ENCODE measurements around the gene OSTF1. TPM values are rescaled to one million over a fixed set of nuclear protein-coding genes. Genes with fewer than 3 reads are reported as not detected.

OSTF1 gene
- total RNA-seq, 1 experiment from 2014 or later, result 58.4 TPM

DNA sequence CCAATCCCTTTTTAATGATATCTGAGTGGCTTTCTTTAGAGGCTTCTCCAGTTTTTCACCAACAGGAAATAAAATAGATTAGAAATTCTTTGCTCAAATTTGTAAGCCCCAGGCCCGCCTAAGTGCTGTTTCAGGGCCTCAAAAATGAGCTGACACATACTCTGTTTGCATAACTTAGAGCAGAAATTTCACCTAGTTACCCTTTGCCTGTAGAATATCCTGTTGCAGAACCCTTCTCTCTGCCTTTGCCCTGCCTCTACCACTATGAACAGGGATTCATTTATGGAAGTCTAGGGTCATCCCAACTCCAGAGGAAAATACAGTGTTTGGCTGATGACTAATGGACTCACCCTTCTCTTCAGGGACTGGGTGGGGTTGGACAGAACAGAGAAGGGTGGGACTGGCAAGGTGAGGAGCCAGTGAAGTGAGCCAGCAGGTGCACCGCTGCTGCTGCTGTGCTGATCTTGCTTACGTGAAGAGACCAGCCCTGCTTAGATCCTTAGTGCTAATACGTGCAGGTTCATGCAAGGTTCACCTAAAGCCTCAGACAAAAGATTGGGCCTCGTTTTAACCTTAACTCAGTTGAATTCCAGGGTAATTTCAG lies 22.8 kb downstream of the OSTF1 start:
- peaks cover 53% of the 10 kb centered on the region for H3K79me2 ChIP-seq (ENCODE audit: low read depth)
- peaks cover 33% of the 10 kb centered on the region for H3K4me1 ChIP-seq (replicated peaks; ENCODE audit: insufficient read depth)
- no TSS peak for BruUV-seq (replicated peaks)
- H3K9me3 ChIP-seq (ENCODE audit: insufficient read depth, low read depth), result no peaks in the 10 kb centered on the region
- DNase-seq, result peak; percentile 75 to 84
- H3K36me3 ChIP-seq (ENCODE audit: low read depth), result no peaks in the 10 kb centered on the region
- no peaks in the 10 kb centered on the region for H4K20me1 ChIP-seq (ENCODE audit: insufficient read depth)
- H3K4me2 ChIP-seq, result peak overlapping the region; percentile 77
- no peaks in the 10 kb centered on the region for H3K27me3 ChIP-seq (ENCODE audit: insufficient read depth, low read depth)
- H3F3A ChIP-seq (ENCODE audit: insufficient read depth, low read depth), result peaks cover 31% of the 10 kb centered on the region
- H2AFZ ChIP-seq, result peak overlapping the region; percentile 41; the same call in 1 of the 2 replicates
- TF ChIP-seq EZH2 (IDR thresholded peaks at IDR 0.05; ENCODE audit: low read depth) (no peak), CTCF (conservative IDR thresholded peaks at IDR 0.05) (no peak)
- H3K4me3 ChIP-seq, result peak overlapping the region; percentile 38; the same call in 1 of the 2 replicates
- POLR2A ChIA-PET (ENCODE audit: unreplicated experiment), result interaction anchor here (0.7 kb wide), 1 partner anchor 1210 kb away, joined by 3 read pairs; no protein-coding TSS in a partner anchor
- H3K9me2 ChIP-seq (ENCODE audit: insufficient read depth), result no peaks in the 10 kb centered on the region; the same call in 1 of the 2 replicates
- intact Hi-C loops (cut with micrococcal nuclease; ENCODE audit: unreplicated experiment), result loop anchor here (2.0 kb wide), 1 partner anchor 22 kb away; the partner anchor contains the start of genes NMRK1 and OSTF1
- H3K27ac ChIP-seq, result peak overlapping the region; percentile 93
- CTCF ChIA-PET, result interaction anchor here (0.5 kb wide), 1 partner anchor 1259 kb away, joined by 4 read pairs; no protein-coding TSS in a partner anchor

- H3K4me1 ChIP-seq (replicated peaks; ENCODE audit: insufficient read depth), result peaks cover 33% of the 10 kb centered on the region
- no peak for DNase-seq
- H3K27me3 ChIP-seq (ENCODE audit: insufficient read depth, low read depth), result no peaks in the 10 kb centered on the region
- H3K9me3 ChIP-seq (ENCODE audit: insufficient read depth, low read depth), result no peaks in the 10 kb centered on the region
- intact Hi-C loops (cut with micrococcal nuclease; ENCODE audit: unreplicated experiment), result no loop called here
- H3K4me3 ChIP-seq, result no peak overlapping the region
- H3K79me2 ChIP-seq (ENCODE audit: low read depth), result peaks cover 42% of the 10 kb centered on the region
- BruUV-seq (replicated peaks), result no TSS peak
- H2AFZ ChIP-seq, result no peak overlapping the region
- H3F3A ChIP-seq (ENCODE audit: insufficient read depth, low read depth), result peaks cover 31% of the 10 kb centered on the region
- no peaks in the 10 kb centered on the region; the same call in 1 of the 2 replicates for H4K20me1 ChIP-seq (ENCODE audit: insufficient read depth)
- ChIA-PET POLR2A (ENCODE audit: unreplicated experiment) (no interaction called here), CTCF (no interaction called here)
- peaks cover 2% of the 10 kb centered on the region; the same call in 1 of the 2 replicates for H3K36me3 ChIP-seq (ENCODE audit: low read depth)
- H3K4me2 ChIP-seq, result no peak overlapping the region
- H3K9me2 ChIP-seq (ENCODE audit: insufficient read depth), result no peaks in the 10 kb centered on the region; the same call in 1 of the 2 replicates
- TF ChIP-seq CTCF (conservative IDR thresholded peaks at IDR 0.05) (no peak), EZH2 (IDR thresholded peaks at IDR 0.05; ENCODE audit: low read depth) (no peak)
- no peak overlapping the region for H3K27ac ChIP-seq
These were observed 24.5 kb downstream of the OSTF1 start for GRCh38 chr9:75112789-75113188.

GRCh38 chr9:75116306-75116705 lies 28.0 kb downstream of the OSTF1 start:
- no TSS peak for BruUV-seq (replicated peaks)
- Histone ChIP-seq H3K4me1 (replicated peaks; ENCODE audit: insufficient read depth) (peaks cover 9% of the 10 kb centered on the region), H3F3A (ENCODE audit: insufficient read depth, low read depth) (peaks cover 6% of the 10 kb centered on the region), H2AFZ (no peak overlapping the region), H4K20me1 (ENCODE audit: insufficient read depth) (no peaks in the 10 kb centered on the region; the same call in 1 of the 2 replicates), H3K27ac (no peak overlapping the region), H3K79me2 (ENCODE audit: low read depth) (peaks cover 27% of the 10 kb centered on the region), H3K4me2 (no peak overlapping the region), H3K36me3 (ENCODE audit: low read depth) (peaks cover 11% of the 10 kb centered on the region; the same call in 1 of the 2 replicates), H3K4me3 (no peak overlapping the region), H3K9me3 (ENCODE audit: insufficient read depth, low read depth) (no peaks in the 10 kb centered on the region; the same call in 1 of the 2 replicates), H3K9me2 (ENCODE audit: insufficient read depth) (no peaks in the 10 kb centered on the region), H3K27me3 (ENCODE audit: insufficient read depth, low read depth) (no peaks in the 10 kb centered on the region)
- TF ChIP-seq EZH2 (IDR thresholded peaks at IDR 0.05; ENCODE audit: low read depth) (no peak), CTCF (conservative IDR thresholded peaks at IDR 0.05) (no peak)
- intact Hi-C loops (cut with micrococcal nuclease; ENCODE audit: unreplicated experiment), result no loop called here
- no peak for DNase-seq
- CTCF ChIA-PET, result no interaction called here
- POLR2A ChIA-PET (ENCODE audit: unreplicated experiment), result no interaction called here
